PC-3 (cell line): ENCODE data around the gene PCDHB12.
"Not testable (repeated sequence)": the region's sequence is repeated elsewhere in the genome, so short reads cannot be mapped to it uniquely, and the experiment has no call there.

Source experiments
- EZH2phosphoT487 ChIP-seq: fragments of 300-600 bp; sonication (generic); IDR thresholded peaks from 2 replicates; pipeline ENCODE4 v1.6.1; 2018; ENCODE audit warnings: mild to moderate bottlenecking, antibody characterized with exemption, low read length, borderline replicate concordance
- TF ChIP-seq, protein P1 (sequence below): fragments of 300-600 bp; sonication (generic); conservative IDR thresholded peaks from 2 replicates; pipeline ENCODE4 v1.5.1; 2017; ENCODE audit warnings: antibody characterized with exemption, low read depth, mild to moderate bottlenecking, low read length

DNA sequence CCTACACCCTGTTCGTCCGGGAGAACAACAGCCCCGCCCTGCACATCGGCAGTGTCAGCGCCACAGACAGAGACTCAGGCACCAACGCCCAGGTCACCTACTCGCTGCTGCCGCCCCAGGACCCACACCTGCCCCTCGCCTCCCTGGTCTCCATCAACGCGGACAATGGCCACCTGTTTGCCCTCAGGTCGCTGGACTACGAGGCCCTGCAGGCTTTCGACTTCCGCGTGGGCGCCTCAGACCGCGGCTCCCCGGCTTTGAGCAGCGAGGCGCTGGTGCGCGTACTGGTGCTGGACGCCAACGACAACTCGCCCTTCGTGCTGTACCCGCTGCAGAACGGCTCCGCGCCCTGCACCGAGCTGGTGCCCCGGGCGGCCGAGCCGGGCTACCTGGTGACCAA lies 19.8 kb upstream of the PCDHB12 start:
- TF ChIP-seq EZH2phosphoT487 = not testable (repeated sequence)
- TF ChIP-seq, protein P1, sequence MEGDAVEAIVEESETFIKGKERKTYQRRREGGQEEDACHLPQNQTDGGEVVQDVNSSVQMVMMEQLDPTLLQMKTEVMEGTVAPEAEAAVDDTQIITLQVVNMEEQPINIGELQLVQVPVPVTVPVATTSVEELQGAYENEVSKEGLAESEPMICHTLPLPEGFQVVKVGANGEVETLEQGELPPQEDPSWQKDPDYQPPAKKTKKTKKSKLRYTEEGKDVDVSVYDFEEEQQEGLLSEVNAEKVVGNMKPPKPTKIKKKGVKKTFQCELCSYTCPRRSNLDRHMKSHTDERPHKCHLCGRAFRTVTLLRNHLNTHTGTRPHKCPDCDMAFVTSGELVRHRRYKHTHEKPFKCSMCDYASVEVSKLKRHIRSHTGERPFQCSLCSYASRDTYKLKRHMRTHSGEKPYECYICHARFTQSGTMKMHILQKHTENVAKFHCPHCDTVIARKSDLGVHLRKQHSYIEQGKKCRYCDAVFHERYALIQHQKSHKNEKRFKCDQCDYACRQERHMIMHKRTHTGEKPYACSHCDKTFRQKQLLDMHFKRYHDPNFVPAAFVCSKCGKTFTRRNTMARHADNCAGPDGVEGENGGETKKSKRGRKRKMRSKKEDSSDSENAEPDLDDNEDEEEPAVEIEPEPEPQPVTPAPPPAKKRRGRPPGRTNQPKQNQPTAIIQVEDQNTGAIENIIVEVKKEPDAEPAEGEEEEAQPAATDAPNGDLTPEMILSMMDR = not testable (repeated sequence)
